Lung (tissue), 12 donors: Measurements from ENCODE around the gene HIVEP1. TPM values are rescaled to one million over a fixed set of nuclear protein-coding genes. Genes with fewer than 3 reads are reported as not detected.

Experiments
- ATAC-seq: fragments of 200-7000 bp; cut with Tn5 transposase; one replicate; pipeline ENCODE4 v1.9.1; 2020; ENCODE audit warnings: moderate number of reproducible peaks; ENCODE audit not compliant: insufficient read depth, low FRiP score
- DNase-seq, 3 donors: peaks; one replicate each; pipeline ENCODE4 v3.0.0-alpha.2; 2013 to 2017
- H3K27ac ChIP-seq, 2 donors: one replicate each; pipeline ENCODE4 v1.5.1; 2013; ENCODE audit warnings: mild to moderate bottlenecking in 2 of 2, moderate library complexity in 2 of 2, control low read depth in 1 of 2, inconsistent platforms in 1 of 2, low read depth in 1 of 2, low read length in 1 of 2
- H3K27me3 ChIP-seq, 3 donors: one replicate each; pipeline ENCODE4 v1.5.1; 2013; ENCODE audit warnings: low read length in 2 of 3; ENCODE audit not compliant: control insufficient read depth in 3 of 3, insufficient read depth in 3 of 3
- H3K36me3 ChIP-seq, 4 donors: one replicate each; pipeline ENCODE4 v1.5.1; 2013; ENCODE audit warnings: low read length in 4 of 4, mild to moderate bottlenecking in 1 of 4, moderate library complexity in 1 of 4; ENCODE audit not compliant: control insufficient read depth in 4 of 4, insufficient read depth in 4 of 4
- H3K4me1 ChIP-seq, 5 donors: one replicate each; pipeline ENCODE4 v1.5.1; 2013; ENCODE audit warnings: low read length in 5 of 5, mild to moderate bottlenecking in 2 of 5, moderate library complexity in 1 of 5; ENCODE audit not compliant: control insufficient read depth in 5 of 5, insufficient read depth in 5 of 5
- H3K4me3 ChIP-seq: one replicate; pipeline ENCODE4 v1.5.1; 2013; ENCODE audit warnings: mild to moderate bottlenecking, control low read depth, moderate library complexity
- H3K9ac ChIP-seq, 2 donors: one replicate each; pipeline ENCODE4 v1.5.1; 2013; ENCODE audit warnings: low read length in 2 of 2, control low read depth in 1 of 2; ENCODE audit not compliant: insufficient read depth in 1 of 2
- H3K9me3 ChIP-seq, 4 donors: one replicate each; pipeline ENCODE4 v1.5.1; 2013; ENCODE audit warnings: low read length in 3 of 4, mild to moderate bottlenecking in 1 of 4, moderate library complexity in 1 of 4; ENCODE audit not compliant: control insufficient read depth in 4 of 4, insufficient read depth in 3 of 4
- WGBS, 2 donors: extraction: QIAGEN DNeasy Blood & Tissue Kit; methylation state at CpG; one replicate each; pipeline ENCODE4 v1.1.7; 2013; 5-methylcytosine and 5-hydroxymethylcytosine counted together
- polyA plus RNA-seq, 2 donors: library from polyadenylated mRNA; stranded (reverse); fragments of 200-250 nt; gene quantifications; one replicate each; pipeline ENCODE4 v1.2.1, GENCODE V29; 2013
- total RNA-seq, 2 donors: library from RNA; depleted of rRNA in 1 of 2; stranded (reverse); fragments of >200 nt in 1 of 2; gene quantifications; one replicate each; pipeline ENCODE4 v1.2.1, GENCODE V29; 2014 to 2021
- TF ChIP-seq, protein P1 (sequence below): IDR thresholded peaks from 2 replicates; pipeline ENCODE4 v1.5.1; 2012; ENCODE audit warnings: mild to moderate bottlenecking; ENCODE audit errors: control extremely low read depth, extremely low read depth
- donor health status: control.
- donor health status: control.
- donor health status: Bipolar disorder and iron deficiency.
- donor health status: healthy.
- donor health status: DM: yes; HTN: yes; CAD: no.

The HIVEP1 gene
- total and polyA plus RNA-seq, 4 donors, result 3.1 to 49.6 (median 20.5) TPM

- Histone ChIP-seq H3K9me3 (no peaks in the 10 kb centered on the region), H3K27ac (no peak overlapping the region), H3K9ac (no peak overlapping the region), H3K4me1 (peaks cover 0 to 1% (median 0%) of the 10 kb centered on the region in 5 donors), H3K27me3 (no peaks in the 10 kb centered on the region), H3K36me3 (peaks cover 0 to 3% (median 1%) of the 10 kb centered on the region in 4 donors), H3K4me3 (no peak overlapping the region)
- WGBS, 2 donors, result 96 to 97% methylated on average over 5 of the region's 5 CpGs
- ATAC-seq, result no peak
- DNase-seq, result no peak
- TF ChIP-seq, protein P1, sequence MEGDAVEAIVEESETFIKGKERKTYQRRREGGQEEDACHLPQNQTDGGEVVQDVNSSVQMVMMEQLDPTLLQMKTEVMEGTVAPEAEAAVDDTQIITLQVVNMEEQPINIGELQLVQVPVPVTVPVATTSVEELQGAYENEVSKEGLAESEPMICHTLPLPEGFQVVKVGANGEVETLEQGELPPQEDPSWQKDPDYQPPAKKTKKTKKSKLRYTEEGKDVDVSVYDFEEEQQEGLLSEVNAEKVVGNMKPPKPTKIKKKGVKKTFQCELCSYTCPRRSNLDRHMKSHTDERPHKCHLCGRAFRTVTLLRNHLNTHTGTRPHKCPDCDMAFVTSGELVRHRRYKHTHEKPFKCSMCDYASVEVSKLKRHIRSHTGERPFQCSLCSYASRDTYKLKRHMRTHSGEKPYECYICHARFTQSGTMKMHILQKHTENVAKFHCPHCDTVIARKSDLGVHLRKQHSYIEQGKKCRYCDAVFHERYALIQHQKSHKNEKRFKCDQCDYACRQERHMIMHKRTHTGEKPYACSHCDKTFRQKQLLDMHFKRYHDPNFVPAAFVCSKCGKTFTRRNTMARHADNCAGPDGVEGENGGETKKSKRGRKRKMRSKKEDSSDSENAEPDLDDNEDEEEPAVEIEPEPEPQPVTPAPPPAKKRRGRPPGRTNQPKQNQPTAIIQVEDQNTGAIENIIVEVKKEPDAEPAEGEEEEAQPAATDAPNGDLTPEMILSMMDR, result no peak
Measured at GRCh38 chr6:12092762-12093161, 80.7 kb downstream of the HIVEP1 start.

DNA sequence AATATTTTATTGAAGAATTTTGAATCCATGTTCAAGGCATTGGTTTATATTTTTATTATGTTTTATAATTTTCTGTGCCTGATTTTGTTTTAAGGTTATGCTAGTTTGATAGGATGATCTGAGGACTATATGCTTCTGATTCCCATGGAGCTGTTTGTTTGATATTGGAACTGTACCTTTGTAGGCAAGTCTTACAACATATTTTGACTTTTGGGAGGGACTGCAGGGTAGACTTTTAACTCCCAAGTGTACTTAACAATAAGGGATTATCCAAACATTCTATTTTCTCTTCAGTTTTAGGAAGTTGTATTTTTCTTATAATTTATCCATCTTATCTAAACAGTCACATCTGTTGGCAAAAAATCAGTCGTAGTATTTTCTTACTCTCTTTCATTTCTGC lies 82.6 kb downstream of the HIVEP1 start:
- TF ChIP-seq, protein P1, result no peak
- 55 to 65% methylated on average over 1 of the region's 1 CpG for WGBS, 2 donors
- DNase-seq, result no peak

GRCh38 chr6:12096342-12096741 lies 84.2 kb downstream of the HIVEP1 start:
- H3K27me3 ChIP-seq, result no peaks in the 10 kb centered on the region
- peaks cover 0 to 4% (median 0%) of the 10 kb centered on the region in 5 donors for H3K4me1 ChIP-seq
- TF ChIP-seq, protein P1, result no peak
- ATAC-seq (no peak), DNase-seq (no peak)
- H3K36me3 ChIP-seq, result peaks cover 0 to 3% (median under 1%) of the 10 kb centered on the region in 4 donors
- no peak overlapping the region for H3K4me3 ChIP-seq
- no peaks in the 10 kb centered on the region for H3K9me3 ChIP-seq
- H3K9ac ChIP-seq, result no peak overlapping the region
- WGBS, 2 donors, result 97% methylated on average over 3 of the region's 3 CpGs
- no peak overlapping the region for H3K27ac ChIP-seq

More for the DNA sequence above, 82.6 kb downstream of the HIVEP1 start:
- H3K9ac ChIP-seq, result no peak overlapping the region
- ATAC-seq, result no peak
- H3K27ac ChIP-seq, result no peak overlapping the region
- no peaks in the 10 kb centered on the region for H3K27me3 ChIP-seq
- no peak overlapping the region for H3K4me3 ChIP-seq
- H3K36me3 ChIP-seq, result peaks cover 0 to 3% (median under 1%) of the 10 kb centered on the region in 4 donors
- H3K4me1 ChIP-seq, result peaks cover 0 to 4% (median 0%) of the 10 kb centered on the region in 5 donors
- H3K9me3 ChIP-seq, result no peaks in the 10 kb centered on the region

GRCh38 chr6:12097791-12098190 lies 85.7 kb downstream of the HIVEP1 start:
- DNase-seq (no peak), ATAC-seq (no peak)
- H3K27me3 ChIP-seq, result no peaks in the 10 kb centered on the region
- H3K27ac ChIP-seq, result no peak overlapping the region
- peaks cover 0 to 4% (median 0%) of the 10 kb centered on the region in 5 donors for H3K4me1 ChIP-seq
- H3K9me3 ChIP-seq, result no peaks in the 10 kb centered on the region
- H3K36me3 ChIP-seq, result peaks cover 0 to 2% (median under 1%) of the 10 kb centered on the region in 4 donors
- H3K9ac ChIP-seq, result no peak overlapping the region
- no peak overlapping the region for H3K4me3 ChIP-seq
- TF ChIP-seq, protein P1, result no peak
